ENCODE data around the gene NAV3.

GRCh38 chr12:78035901-78036606 is 205.4 kb downstream of the NAV3 start:
- TF ChIP-seq, protein P1, sequence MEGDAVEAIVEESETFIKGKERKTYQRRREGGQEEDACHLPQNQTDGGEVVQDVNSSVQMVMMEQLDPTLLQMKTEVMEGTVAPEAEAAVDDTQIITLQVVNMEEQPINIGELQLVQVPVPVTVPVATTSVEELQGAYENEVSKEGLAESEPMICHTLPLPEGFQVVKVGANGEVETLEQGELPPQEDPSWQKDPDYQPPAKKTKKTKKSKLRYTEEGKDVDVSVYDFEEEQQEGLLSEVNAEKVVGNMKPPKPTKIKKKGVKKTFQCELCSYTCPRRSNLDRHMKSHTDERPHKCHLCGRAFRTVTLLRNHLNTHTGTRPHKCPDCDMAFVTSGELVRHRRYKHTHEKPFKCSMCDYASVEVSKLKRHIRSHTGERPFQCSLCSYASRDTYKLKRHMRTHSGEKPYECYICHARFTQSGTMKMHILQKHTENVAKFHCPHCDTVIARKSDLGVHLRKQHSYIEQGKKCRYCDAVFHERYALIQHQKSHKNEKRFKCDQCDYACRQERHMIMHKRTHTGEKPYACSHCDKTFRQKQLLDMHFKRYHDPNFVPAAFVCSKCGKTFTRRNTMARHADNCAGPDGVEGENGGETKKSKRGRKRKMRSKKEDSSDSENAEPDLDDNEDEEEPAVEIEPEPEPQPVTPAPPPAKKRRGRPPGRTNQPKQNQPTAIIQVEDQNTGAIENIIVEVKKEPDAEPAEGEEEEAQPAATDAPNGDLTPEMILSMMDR (IDR thresholded peaks at IDR 0.05; ENCODE audit: insufficient read depth, low read length): no peak
- TF ChIP-seq POLR2AphosphoS5 (IDR thresholded peaks at IDR 0.05; ENCODE audit: low read depth) (no peak), REST (IDR thresholded peaks at IDR 0.05; ENCODE audit: insufficient replicate concordance, low read depth) (no peak)

Data from HL-60 (cell line).